ENCODE data around the gene VWF.

The VWF gene

GRCh38 chr12:5953835-5954586 is 170.5 kb downstream of the VWF start:
- in situ Hi-C loops (cut with HindIII; ENCODE audit: low sequenced_read_pairs): no loop called here
- no peak for DNase-seq (ENCODE audit: low read depth)
- H3K4me3 ChIP-seq (ENCODE audit: low read depth, low read length): no peak overlapping the region
- TF ChIP-seq, protein P1, sequence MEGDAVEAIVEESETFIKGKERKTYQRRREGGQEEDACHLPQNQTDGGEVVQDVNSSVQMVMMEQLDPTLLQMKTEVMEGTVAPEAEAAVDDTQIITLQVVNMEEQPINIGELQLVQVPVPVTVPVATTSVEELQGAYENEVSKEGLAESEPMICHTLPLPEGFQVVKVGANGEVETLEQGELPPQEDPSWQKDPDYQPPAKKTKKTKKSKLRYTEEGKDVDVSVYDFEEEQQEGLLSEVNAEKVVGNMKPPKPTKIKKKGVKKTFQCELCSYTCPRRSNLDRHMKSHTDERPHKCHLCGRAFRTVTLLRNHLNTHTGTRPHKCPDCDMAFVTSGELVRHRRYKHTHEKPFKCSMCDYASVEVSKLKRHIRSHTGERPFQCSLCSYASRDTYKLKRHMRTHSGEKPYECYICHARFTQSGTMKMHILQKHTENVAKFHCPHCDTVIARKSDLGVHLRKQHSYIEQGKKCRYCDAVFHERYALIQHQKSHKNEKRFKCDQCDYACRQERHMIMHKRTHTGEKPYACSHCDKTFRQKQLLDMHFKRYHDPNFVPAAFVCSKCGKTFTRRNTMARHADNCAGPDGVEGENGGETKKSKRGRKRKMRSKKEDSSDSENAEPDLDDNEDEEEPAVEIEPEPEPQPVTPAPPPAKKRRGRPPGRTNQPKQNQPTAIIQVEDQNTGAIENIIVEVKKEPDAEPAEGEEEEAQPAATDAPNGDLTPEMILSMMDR (IDR thresholded peaks at IDR 0.05; ENCODE audit: low read depth, low read length, missing control alignments): no peak

DNA sequence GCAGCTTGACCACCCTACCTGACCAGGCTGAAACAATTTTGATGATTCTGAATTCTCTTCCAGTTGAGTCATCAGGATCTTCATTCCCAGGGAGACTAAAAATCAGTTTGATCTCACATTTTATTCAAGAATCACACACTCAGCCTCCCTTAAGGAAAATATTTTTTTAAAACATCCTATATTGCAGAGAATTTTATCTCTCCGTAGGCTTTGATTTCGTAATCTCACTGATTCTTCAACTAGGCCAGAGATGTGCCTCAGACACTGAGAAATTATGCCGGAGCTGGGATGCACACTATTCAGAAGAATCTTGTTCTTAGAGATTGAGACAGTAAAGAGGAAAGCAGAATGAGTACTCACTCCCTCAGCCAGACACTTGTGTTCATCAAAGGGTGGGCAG is 172.4 kb downstream of the VWF start:
- H3K4me3 ChIP-seq (ENCODE audit: low read depth, low read length): no peak overlapping the region
- in situ Hi-C loops (cut with HindIII; ENCODE audit: low sequenced_read_pairs): no loop called here
- no peak for DNase-seq (ENCODE audit: low read depth)
- TF ChIP-seq, protein P1 (IDR thresholded peaks at IDR 0.05; ENCODE audit: low read depth, low read length, missing control alignments): no peak

DNA sequence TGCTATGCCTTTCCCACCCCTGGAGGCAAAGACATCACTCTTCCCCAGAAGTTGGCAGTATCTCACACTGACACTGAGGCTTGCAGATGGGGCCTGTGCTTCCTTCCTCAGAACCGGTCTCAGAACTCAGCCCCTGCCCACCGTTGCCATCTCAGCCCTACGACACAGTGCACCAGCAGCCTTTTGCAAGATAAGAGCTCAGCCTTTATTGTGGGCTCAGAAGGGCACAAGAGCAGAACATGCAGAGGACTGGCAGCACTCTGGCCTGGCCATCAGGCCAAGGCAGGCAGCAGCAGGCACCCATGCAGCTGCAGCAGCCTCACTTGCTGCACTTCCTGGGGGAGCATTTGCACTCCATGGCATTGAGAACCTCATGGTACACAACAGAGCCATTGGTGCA is 175.8 kb downstream of the VWF start:
- no peak for DNase-seq (ENCODE audit: low read depth)
- in situ Hi-C loops (cut with HindIII; ENCODE audit: low sequenced_read_pairs): no loop called here
- TF ChIP-seq, protein P1 (IDR thresholded peaks at IDR 0.05; ENCODE audit: low read depth, low read length, missing control alignments): no peak
- H3K4me3 ChIP-seq (ENCODE audit: low read depth, low read length): no peak overlapping the region

GRCh38 chr12:5947006-5947405 is 177.5 kb downstream of the VWF start:
- DNase-seq (ENCODE audit: low read depth): no peak
- no peak overlapping the region for H3K4me3 ChIP-seq (ENCODE audit: low read depth, low read length)
- TF ChIP-seq, protein P1 (IDR thresholded peaks at IDR 0.05; ENCODE audit: low read depth, low read length, missing control alignments): no peak
- in situ Hi-C loops (cut with HindIII; ENCODE audit: low sequenced_read_pairs): no loop called here

DNA sequence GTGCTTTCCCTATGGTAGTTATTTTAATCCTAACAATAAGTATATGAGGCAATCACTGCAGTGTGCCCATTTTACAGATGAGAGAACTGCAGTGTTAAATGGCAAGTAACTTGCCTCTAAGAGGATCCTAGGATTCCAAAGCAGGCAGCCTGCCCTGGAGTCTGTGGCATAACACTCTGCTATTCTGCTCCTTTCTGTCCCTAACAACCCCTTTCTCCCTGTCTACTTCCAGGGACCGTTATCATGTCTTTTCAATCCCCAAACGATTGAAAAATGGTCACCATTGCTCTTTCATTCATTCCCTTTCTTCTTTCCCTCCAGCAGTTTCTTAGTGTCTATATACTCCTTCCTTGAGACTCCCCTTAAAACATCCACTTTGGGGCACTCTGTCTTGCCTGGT is 178.1 kb downstream of the VWF start:
- H3K4me3 ChIP-seq (ENCODE audit: low read depth, low read length): no peak overlapping the region
- TF ChIP-seq, protein P1 (IDR thresholded peaks at IDR 0.05; ENCODE audit: low read depth, low read length, missing control alignments): no peak
- in situ Hi-C loops (cut with HindIII; ENCODE audit: low sequenced_read_pairs): no loop called here
- DNase-seq (ENCODE audit: low read depth): no peak

DNA sequence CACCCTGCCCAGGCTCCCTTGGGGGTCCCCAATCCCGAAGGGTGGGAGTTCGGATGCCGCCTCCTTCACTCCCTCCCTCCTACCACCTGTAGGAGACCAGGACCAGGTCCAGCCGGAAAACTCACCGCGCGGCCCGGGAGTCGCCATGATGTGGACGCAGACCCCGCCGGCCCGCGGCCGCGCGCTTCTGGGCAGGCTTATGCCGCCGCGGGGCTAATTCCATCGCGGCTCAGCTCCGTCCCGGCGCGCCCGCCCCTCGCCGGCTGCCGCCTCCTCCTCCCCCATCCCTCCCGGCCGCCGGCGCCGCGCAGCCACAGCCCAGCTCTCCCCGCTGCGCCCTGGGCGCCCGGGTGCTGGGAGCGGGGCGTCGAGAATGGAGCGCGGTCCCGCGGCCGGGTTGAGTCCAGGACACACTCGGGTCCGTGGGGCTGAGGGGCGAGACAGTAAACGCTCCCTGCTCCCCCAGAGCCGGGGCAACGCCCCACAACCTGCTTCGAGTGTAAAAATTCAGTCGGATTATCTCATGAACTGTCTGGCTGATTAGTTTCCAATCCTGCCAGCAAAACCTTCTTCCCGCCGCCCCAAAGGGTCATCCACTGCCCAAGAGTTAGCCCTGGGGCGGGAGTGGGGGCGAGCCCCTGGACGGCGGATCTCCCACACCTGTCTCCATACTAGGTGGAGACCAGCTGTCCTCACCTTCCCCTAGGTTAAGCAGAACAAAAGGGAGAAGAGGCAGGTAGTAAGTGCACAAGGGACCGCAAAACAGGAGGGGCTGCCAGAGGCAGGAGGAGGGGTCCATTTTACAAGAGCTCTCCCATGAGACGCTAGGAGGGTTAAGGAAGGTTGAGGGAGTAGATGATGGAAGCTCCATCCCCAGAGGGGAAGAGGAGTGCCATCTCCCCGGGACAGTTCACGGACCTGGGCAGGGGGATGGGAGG is 179.1 kb downstream of the VWF start, which contains the start of gene ANO2:
TSS of gene ANO2 (minus strand) at position 189 of the 938 bp plus-strand sequence. CDS start at position 147, 42 bp downstream.
- in situ Hi-C loops (cut with HindIII; ENCODE audit: low sequenced_read_pairs): no loop called here
- TF ChIP-seq, protein P1 (IDR thresholded peaks at IDR 0.05; ENCODE audit: low read depth, low read length, missing control alignments): no peak
- no peak for DNase-seq (ENCODE audit: low read depth)
- peak within 1 kb of the TSS; percentile 45 for H3K4me3 ChIP-seq (ENCODE audit: low read depth, low read length)

Data from astrocyte of the cerebellum (primary cell).